Caco-2 (cell line): ENCODE measurements around the gene SERGEF. TPM values are rescaled to one million over a fixed set of nuclear protein-coding genes. Genes with fewer than 3 reads are reported as not detected.

Source experiments
- BruUV-seq: library from RNA; stranded (reverse); fragments of 400-500 nt; replicated peaks from 2 replicates; lab custom pipeline; 2021; lab: Mats Ljungman, UMichigan
- CTCF ChIA-PET: fragments of 300-600 bp; sonication (Branson Sonifier 250); formaldehyde crosslinking; loops from one replicate; lab custom pipeline; 2022; ENCODE audit warnings: antibody characterized with exemption; lab: Charles Lee
- POLR2A ChIA-PET: fragments of 300-600 bp; sonication (Branson Sonifier 250); formaldehyde crosslinking; loops from one replicate; lab custom pipeline; 2022; ENCODE audit warnings: antibody characterized with exemption; lab: Charles Lee
- DNase-seq, 2 experiments: peaks; one replicate each; pipeline versions ENCODE4 v3.0.0 to v3.0.0-alpha.2; 2020 to 2022
- H3K27me3 ChIP-seq: replicated peaks from 2 replicates; pipeline ENCODE4 v1.6.0; 2011; ENCODE audit warnings: low read length; ENCODE audit not compliant: control insufficient read depth, insufficient read depth
- H3K36me3 ChIP-seq: 2 replicates; pipeline ENCODE4 v1.5.1; 2011; ENCODE audit warnings: low read length; ENCODE audit not compliant: control insufficient read depth, insufficient read depth
- H3K4me1 ChIP-seq: fragments of 250-450 bp; sonication (Bioruptor Pico); 2 replicates; pipeline ENCODE4 v1.5.1; 2020; ENCODE audit warnings: mild to moderate bottlenecking
- H3K4me3 ChIP-seq: 2 replicates; pipeline ENCODE4 v1.5.1; 2011; ENCODE audit warnings: low read depth, mild to moderate bottlenecking, control low read depth, low read length
- H3K9me3 ChIP-seq: fragments of 250-450 bp; sonication (Bioruptor Pico); 2 replicates; pipeline ENCODE4 v1.5.1; 2020; ENCODE audit warnings: mild to moderate bottlenecking, moderate library complexity
- H3K27ac Mint-ChIP-seq: one replicate; pipeline ENCODE4 v1.8.0; 2022; ENCODE audit warnings: mixed read lengths; ENCODE audit not compliant: unreplicated experiment
- H3K27me3 Mint-ChIP-seq: one replicate; pipeline ENCODE4 v1.8.0; 2022; ENCODE audit warnings: mixed read lengths; ENCODE audit not compliant: insufficient read depth, unreplicated experiment
- H3K36me3 Mint-ChIP-seq: one replicate; pipeline ENCODE4 v1.8.0; 2022; ENCODE audit warnings: mild to moderate bottlenecking, mixed read lengths; ENCODE audit not compliant: insufficient read depth, unreplicated experiment
- H3K4me1 Mint-ChIP-seq: one replicate; pipeline ENCODE4 v1.8.0; 2022; ENCODE audit warnings: low read depth, mixed read lengths; ENCODE audit not compliant: unreplicated experiment
- H3K4me3 Mint-ChIP-seq: one replicate; pipeline ENCODE4 v1.8.0; 2022; ENCODE audit warnings: mild to moderate bottlenecking, moderate library complexity, mixed read lengths; ENCODE audit not compliant: unreplicated experiment
- H3K9me3 Mint-ChIP-seq: one replicate; pipeline ENCODE4 v1.8.0; 2022; ENCODE audit warnings: mixed read lengths; ENCODE audit not compliant: unreplicated experiment
- intact Hi-C: fragments of 100-400 bp; cut with micrococcal nuclease; formaldehyde crosslinking; loops from one replicate; pipeline ENCODE4 v1.10.0; 2022; ENCODE audit not compliant: unreplicated experiment
- total RNA-seq: library from RNA; stranded (reverse); gene quantifications from 2 replicates; pipeline ENCODE4 v1.2.3, GENCODE V29; 2022
- TF ChIP-seq, protein P1 (sequence below), 2 experiments: fragments of 200-600 bp in 1 of 2; IDR thresholded peaks; 1 replicate in 1 of 2; 2 replicates in 1 of 2; pipeline versions ENCODE4 v1.5.1 to v1.8.0; 2011 to 2022; ENCODE audit warnings: antibody characterized with exemption in 1 of 2, control low read depth in 1 of 2, inconsistent platforms in 1 of 2, low read depth in 1 of 2, low read length in 1 of 2, mild to moderate bottlenecking in 1 of 2, moderate library complexity in 1 of 2; ENCODE audit not compliant: insufficient read depth in 1 of 2, severe bottlenecking in 1 of 2, unreplicated experiment in 1 of 2

The SERGEF gene
- total RNA-seq, 1 experiment from 2014 or later = 17.5 TPM

DNA sequence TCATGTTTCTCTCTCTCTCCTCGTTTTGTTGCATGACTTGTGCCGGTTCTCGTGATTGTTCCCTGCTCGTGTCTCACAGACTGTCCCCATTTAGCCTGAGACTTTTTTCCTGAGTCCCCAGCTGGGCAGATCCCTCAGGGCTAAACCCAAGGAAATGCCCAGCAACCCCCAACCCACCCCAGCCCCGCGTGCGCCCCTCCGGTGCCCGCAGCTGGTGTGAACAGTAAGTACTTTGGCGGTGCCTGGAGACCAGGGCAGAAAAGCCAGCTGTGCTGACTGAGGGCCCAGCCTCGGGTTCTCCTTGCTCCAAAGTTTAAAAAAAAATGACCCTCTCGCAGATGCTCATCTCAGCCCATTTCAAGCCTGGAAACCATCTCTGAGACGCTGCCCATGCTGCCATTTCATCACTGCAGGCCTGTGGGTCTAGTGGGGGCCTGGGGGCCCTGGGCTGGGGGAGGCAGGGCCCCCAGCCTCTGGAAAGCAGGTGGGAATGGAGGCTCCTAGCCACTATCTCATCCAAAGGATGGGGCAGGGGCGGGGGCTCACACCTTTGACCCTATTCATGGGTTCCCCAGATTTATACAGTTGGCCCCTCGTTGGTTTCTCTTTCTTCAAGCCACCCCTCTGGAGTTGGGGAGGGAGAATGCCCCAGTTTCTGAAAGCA lies 236.5 kb downstream of the SERGEF start:
- H3K27ac Mint-ChIP-seq = no peak overlapping the region
- H3K4me3 ChIP-seq = no peak overlapping the region
- no peaks in the 10 kb centered on the region for H3K4me1 Mint-ChIP-seq
- H3K9me3 Mint-ChIP-seq = no peaks in the 10 kb centered on the region
- H3K9me3 ChIP-seq = no peaks in the 10 kb centered on the region
- BruUV-seq = no TSS peak
- no peaks in the 10 kb centered on the region for H3K36me3 Mint-ChIP-seq
- no peak for DNase-seq
- peaks cover 14% of the 10 kb centered on the region for H3K27me3 Mint-ChIP-seq
- peaks cover 2% of the 10 kb centered on the region for H3K27me3 ChIP-seq
- POLR2A ChIA-PET = no interaction called here
- TF ChIP-seq, protein P1, sequence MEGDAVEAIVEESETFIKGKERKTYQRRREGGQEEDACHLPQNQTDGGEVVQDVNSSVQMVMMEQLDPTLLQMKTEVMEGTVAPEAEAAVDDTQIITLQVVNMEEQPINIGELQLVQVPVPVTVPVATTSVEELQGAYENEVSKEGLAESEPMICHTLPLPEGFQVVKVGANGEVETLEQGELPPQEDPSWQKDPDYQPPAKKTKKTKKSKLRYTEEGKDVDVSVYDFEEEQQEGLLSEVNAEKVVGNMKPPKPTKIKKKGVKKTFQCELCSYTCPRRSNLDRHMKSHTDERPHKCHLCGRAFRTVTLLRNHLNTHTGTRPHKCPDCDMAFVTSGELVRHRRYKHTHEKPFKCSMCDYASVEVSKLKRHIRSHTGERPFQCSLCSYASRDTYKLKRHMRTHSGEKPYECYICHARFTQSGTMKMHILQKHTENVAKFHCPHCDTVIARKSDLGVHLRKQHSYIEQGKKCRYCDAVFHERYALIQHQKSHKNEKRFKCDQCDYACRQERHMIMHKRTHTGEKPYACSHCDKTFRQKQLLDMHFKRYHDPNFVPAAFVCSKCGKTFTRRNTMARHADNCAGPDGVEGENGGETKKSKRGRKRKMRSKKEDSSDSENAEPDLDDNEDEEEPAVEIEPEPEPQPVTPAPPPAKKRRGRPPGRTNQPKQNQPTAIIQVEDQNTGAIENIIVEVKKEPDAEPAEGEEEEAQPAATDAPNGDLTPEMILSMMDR (IDR thresholded peaks at IDR 0.05; ENCODE audit: insufficient read depth in 1 of 2, low read depth in 1 of 2, low read length in 1 of 2, severe bottlenecking in 1 of 2, unreplicated experiment in 1 of 2) = no peak
- CTCF ChIA-PET = interaction anchor here (0.6 kb wide), 1 partner anchor 416 kb away, joined by 3 read pairs; no protein-coding TSS in a partner anchor
- H3K4me1 ChIP-seq = no peaks in the 10 kb centered on the region
- intact Hi-C loops = no loop called here
- no peaks in the 10 kb centered on the region for H3K36me3 ChIP-seq
- no peak overlapping the region for H3K4me3 Mint-ChIP-seq

DNA sequence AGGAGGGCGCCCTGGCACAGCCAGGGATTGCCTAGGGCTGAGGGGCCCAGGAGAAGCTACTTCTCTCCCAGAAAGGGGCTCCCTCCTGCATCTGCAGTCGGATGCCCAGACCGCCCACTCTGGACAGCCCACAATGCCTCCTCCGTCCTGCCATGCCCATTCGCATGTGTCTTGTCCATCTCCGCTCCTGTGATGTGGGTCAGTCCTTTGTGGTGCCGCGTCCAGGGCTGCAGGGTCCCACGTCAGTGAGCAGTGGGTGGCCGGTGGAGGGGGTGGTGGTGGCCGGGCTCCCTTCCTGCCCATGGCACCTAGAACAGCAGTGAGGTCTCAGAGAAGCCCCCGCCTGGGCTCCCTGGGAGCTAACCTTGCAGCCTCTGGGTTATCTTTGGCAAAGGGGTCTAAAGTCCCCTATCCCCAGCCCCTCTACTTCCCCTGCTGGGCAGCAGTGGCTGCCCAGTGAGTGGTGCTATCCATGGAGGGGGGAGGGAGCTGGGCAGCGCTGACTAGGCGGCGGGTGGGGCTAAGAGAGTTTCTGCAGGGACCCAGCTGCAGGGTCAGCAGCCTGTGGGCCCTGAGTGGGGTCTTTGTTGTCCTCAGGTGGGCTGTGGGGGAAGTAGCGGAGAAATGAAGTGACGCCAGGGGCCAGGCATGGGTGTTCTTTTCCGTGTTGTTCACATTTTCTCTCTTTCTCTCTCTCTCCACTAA lies 237.2 kb downstream of the SERGEF start:
- no peaks in the 10 kb centered on the region for H3K36me3 ChIP-seq
- BruUV-seq = no TSS peak
- Mint-ChIP-seq H3K9me3 (no peaks in the 10 kb centered on the region), H3K27ac (no peak overlapping the region), H3K4me3 (no peak overlapping the region), H3K4me1 (no peaks in the 10 kb centered on the region), H3K27me3 (peaks cover 12% of the 10 kb centered on the region), H3K36me3 (no peaks in the 10 kb centered on the region)
- DNase-seq = no peak
- ChIA-PET CTCF (interaction anchor here (0.6 kb wide), 1 partner anchor 416 kb away, joined by 3 read pairs; no protein-coding TSS in a partner anchor), POLR2A (no interaction called here)
- H3K4me3 ChIP-seq = no peak overlapping the region
- H3K4me1 ChIP-seq = no peaks in the 10 kb centered on the region
- intact Hi-C loops = no loop called here
- peaks cover 2% of the 10 kb centered on the region for H3K27me3 ChIP-seq
- TF ChIP-seq, protein P1 (IDR thresholded peaks at IDR 0.05; ENCODE audit: insufficient read depth in 1 of 2, low read depth in 1 of 2, low read length in 1 of 2, severe bottlenecking in 1 of 2, unreplicated experiment in 1 of 2) = no peak
- H3K9me3 ChIP-seq = no peaks in the 10 kb centered on the region

DNA sequence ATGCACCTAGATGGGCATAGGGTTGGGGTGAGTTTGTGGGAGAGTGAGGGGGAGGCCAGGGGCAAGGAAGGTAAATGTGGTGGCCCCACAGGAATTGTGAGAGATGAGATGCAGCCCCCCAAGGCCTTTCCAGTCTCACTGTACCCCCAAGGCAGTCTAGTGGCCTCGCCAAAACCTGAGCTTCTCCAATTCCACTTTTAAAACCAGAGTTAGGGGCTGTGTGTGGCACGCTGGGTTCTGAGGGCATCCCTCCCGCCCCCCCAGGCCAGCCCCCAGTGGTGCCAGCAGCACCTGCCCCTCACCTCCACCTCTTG lies 237.9 kb downstream of the SERGEF start:
- CTCF ChIA-PET = no interaction called here
- no TSS peak for BruUV-seq
- Mint-ChIP-seq H3K4me1 (no peaks in the 10 kb centered on the region), H3K36me3 (no peaks in the 10 kb centered on the region), H3K27me3 (peaks cover 12% of the 10 kb centered on the region), H3K9me3 (no peaks in the 10 kb centered on the region), H3K27ac (no peak overlapping the region), H3K4me3 (no peak overlapping the region)
- no peak overlapping the region for H3K4me3 ChIP-seq
- H3K4me1 ChIP-seq = 0 out of 2 replicates have a peak, but pooled peaks cover 2% of the 10 kb centered on the region
- H3K9me3 ChIP-seq = no peaks in the 10 kb centered on the region
- TF ChIP-seq, protein P1 (IDR thresholded peaks at IDR 0.05; ENCODE audit: insufficient read depth in 1 of 2, low read depth in 1 of 2, low read length in 1 of 2, severe bottlenecking in 1 of 2, unreplicated experiment in 1 of 2) = no peak
- peaks cover 2% of the 10 kb centered on the region for H3K27me3 ChIP-seq
- POLR2A ChIA-PET = no interaction called here
- intact Hi-C loops = no loop called here
- no peak for DNase-seq
- no peaks in the 10 kb centered on the region for H3K36me3 ChIP-seq
